ENCODE measurements around the gene HS6ST3.

Gene HS6ST3

DNA sequence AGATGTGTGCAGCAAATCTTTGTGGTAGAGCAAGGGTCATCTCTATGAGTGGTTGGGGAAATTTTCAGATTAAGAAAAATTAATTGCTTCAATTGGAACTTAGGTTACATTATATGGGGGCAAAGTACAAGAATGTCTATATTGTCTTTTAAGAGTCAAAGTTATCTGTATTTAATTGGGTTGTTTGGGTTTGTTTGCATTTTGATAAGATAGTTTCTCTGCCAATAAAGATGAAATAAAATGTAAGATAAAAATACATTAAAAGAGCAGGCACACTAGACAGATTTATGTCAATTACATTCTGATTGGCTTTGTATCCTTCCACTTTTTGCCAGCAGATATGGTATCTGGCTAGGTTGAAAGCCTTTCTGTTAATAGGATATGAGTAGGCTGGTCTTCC is 587.1 kb downstream of the HS6ST3 start:
- Histone ChIP-seq H3K27me3 (ENCODE audit: control insufficient read depth in 1 of 2, insufficient read depth in 2 of 2, low read length in 2 of 2) (no peaks in the 10 kb centered on the region), H3K27ac (ENCODE audit: low read length) (no peak overlapping the region), H3K36me3 (ENCODE audit: control insufficient read depth in 2 of 2, insufficient read depth in 2 of 2, low read length in 2 of 2) (no peaks in the 10 kb centered on the region), H3K9me3 (ENCODE audit: control insufficient read depth in 2 of 2, low read length in 2 of 2) (no peaks in the 10 kb centered on the region), H3K4me3 (ENCODE audit: low read length in 2 of 2) (no peak overlapping the region), H3K4me1 (ENCODE audit: control insufficient read depth, insufficient read depth, low read length) (no peaks in the 10 kb centered on the region), H3K9ac (ENCODE audit: low read length in 2 of 2) (no peak overlapping the region)

DNA sequence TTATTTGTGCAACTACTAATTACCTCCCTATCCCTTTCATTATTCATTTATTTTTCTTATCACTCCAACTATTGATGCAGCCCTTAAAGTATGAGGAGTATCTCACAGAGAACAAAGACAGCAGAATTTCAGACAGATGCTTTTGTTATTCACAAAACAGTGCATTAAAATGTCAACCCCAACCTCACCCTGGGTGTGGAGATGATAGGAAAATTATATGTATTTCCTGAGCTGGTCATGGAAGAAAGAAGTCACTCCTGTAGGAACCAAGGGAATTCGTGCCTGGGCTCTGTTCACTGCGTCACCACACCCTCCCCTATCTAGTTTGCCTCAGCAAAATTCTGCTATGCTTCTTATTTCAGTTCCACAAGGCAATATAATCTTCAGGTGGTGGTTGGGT is 588.9 kb downstream of the HS6ST3 start:
- no peaks in the 10 kb centered on the region for H3K4me1 ChIP-seq (ENCODE audit: control insufficient read depth, insufficient read depth, low read length)
- no peak overlapping the region for H3K4me3 ChIP-seq (ENCODE audit: low read length in 2 of 2)
- no peaks in the 10 kb centered on the region for H3K27me3 ChIP-seq (ENCODE audit: control insufficient read depth in 1 of 2, insufficient read depth in 2 of 2, low read length in 2 of 2)

DNA sequence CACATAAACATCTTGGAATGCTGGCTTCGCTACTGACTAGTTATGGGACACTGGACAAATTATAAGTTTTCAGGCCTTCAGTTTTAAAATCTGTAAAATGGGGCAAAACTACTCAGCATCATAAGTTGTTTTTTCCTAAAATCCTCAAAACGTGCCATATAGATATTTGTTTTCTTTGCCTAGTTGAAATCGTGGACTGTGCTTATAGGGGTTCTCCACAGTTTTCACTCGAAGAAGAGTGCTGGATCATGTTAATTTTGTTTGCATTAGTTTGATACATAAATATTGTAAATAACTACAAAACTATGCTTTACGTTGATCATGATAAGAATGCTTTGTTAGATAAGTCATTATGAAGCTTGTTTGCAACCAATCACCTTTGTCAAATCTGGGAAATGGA is 591.0 kb downstream of the HS6ST3 start:
- H3K9ac ChIP-seq (ENCODE audit: low read length in 2 of 2) = no peak overlapping the region
- no peaks in the 10 kb centered on the region for H3K4me1 ChIP-seq (ENCODE audit: control insufficient read depth, insufficient read depth, low read length)
- no peaks in the 10 kb centered on the region for H3K36me3 ChIP-seq (ENCODE audit: control insufficient read depth in 2 of 2, insufficient read depth in 2 of 2, low read length in 2 of 2)
- no peak overlapping the region for H3K4me3 ChIP-seq (ENCODE audit: low read length in 2 of 2)
- no peaks in the 10 kb centered on the region for H3K27me3 ChIP-seq (ENCODE audit: control insufficient read depth in 1 of 2, insufficient read depth in 2 of 2, low read length in 2 of 2)
- H3K27ac ChIP-seq (ENCODE audit: low read length) = no peak overlapping the region
- H3K9me3 ChIP-seq (ENCODE audit: control insufficient read depth in 2 of 2, low read length in 2 of 2) = no peaks in the 10 kb centered on the region

More for the DNA sequence above, 588.9 kb downstream of the HS6ST3 start:
- Histone ChIP-seq H3K27ac (ENCODE audit: low read length) (no peak overlapping the region), H3K36me3 (ENCODE audit: control insufficient read depth in 2 of 2, insufficient read depth in 2 of 2, low read length in 2 of 2) (no peaks in the 10 kb centered on the region), H3K9ac (ENCODE audit: low read length in 2 of 2) (no peak overlapping the region), H3K9me3 (ENCODE audit: control insufficient read depth in 2 of 2, low read length in 2 of 2) (no peaks in the 10 kb centered on the region)

DNA sequence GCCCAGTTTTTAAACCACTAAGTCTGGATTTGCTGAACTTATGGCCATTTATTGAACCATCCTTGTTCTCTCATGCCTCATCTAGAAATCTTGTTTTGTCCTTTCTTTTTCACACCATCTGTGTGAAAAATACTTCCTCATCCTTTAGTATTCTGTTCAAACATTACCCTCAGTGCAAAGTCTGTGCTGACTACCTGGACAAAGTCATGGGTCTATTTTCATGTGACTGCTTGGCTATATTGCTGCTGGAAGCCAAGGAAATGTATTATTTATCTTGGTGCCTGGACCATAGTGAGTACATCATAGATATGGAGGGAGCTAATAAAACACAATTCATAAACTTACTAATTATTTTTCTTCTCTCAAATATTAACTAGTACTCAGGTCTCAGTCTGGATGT is 591.9 kb downstream of the HS6ST3 start:
- Histone ChIP-seq H3K9me3 (ENCODE audit: control insufficient read depth in 2 of 2, low read length in 2 of 2) (no peaks in the 10 kb centered on the region), H3K4me1 (ENCODE audit: control insufficient read depth, insufficient read depth, low read length) (no peaks in the 10 kb centered on the region), H3K27me3 (ENCODE audit: control insufficient read depth in 1 of 2, insufficient read depth in 2 of 2, low read length in 2 of 2) (no peaks in the 10 kb centered on the region), H3K4me3 (ENCODE audit: low read length in 2 of 2) (no peak overlapping the region), H3K9ac (ENCODE audit: low read length in 2 of 2) (no peak overlapping the region), H3K27ac (ENCODE audit: low read length) (no peak overlapping the region), H3K36me3 (ENCODE audit: control insufficient read depth in 2 of 2, insufficient read depth in 2 of 2, low read length in 2 of 2) (no peaks in the 10 kb centered on the region)

DNA sequence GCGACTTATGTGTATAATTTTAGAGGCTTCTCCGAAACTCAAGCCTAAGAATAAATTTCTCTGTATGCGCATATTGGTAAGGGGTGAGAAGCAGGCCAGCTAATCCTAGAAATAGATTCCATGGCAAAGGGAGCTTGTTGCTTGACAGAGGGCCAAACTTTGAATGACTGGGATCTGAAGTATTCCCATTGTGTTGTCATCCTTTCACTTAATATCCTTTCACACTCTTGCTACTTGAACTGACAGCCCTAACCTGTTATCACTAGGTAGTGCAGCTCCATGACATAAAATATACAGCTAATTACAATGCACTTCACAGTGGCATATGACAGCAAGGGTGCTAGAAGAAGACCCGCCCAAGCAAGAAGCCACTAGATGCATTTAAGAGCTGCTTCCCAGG is 594.6 kb downstream of the HS6ST3 start:
- Histone ChIP-seq H3K36me3 (ENCODE audit: control insufficient read depth in 2 of 2, insufficient read depth in 2 of 2, low read length in 2 of 2) (no peaks in the 10 kb centered on the region), H3K4me3 (ENCODE audit: low read length in 2 of 2) (no peak overlapping the region), H3K9me3 (ENCODE audit: control insufficient read depth in 2 of 2, low read length in 2 of 2) (no peaks in the 10 kb centered on the region), H3K4me1 (ENCODE audit: control insufficient read depth, insufficient read depth, low read length) (no peaks in the 10 kb centered on the region), H3K27me3 (ENCODE audit: control insufficient read depth in 1 of 2, insufficient read depth in 2 of 2, low read length in 2 of 2) (no peaks in the 10 kb centered on the region), H3K9ac (ENCODE audit: low read length in 2 of 2) (no peak overlapping the region), H3K27ac (ENCODE audit: low read length) (no peak overlapping the region)

DNA sequence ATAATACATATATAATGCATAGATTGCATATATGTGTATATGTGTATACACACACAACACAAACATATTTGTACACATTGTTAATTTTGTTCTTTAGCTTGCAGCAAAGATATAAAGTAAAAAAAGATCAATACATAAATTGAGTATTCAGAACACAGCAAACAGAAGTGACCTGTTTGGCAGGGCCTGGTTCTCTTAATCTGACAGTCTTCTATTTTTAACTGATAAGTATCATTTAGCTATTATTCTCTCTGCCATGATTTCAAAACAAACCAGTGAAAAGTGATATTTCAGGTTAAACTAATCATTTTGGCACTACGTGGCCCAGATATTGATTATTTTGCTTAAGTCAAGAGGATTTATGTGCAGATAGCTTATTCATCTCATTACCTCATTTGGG is 595.0 kb downstream of the HS6ST3 start:
- no peak overlapping the region for H3K4me3 ChIP-seq (ENCODE audit: low read length in 2 of 2)
- no peaks in the 10 kb centered on the region for H3K27me3 ChIP-seq (ENCODE audit: control insufficient read depth in 1 of 2, insufficient read depth in 2 of 2, low read length in 2 of 2)
- H3K27ac ChIP-seq (ENCODE audit: low read length) = no peak overlapping the region
- no peaks in the 10 kb centered on the region for H3K36me3 ChIP-seq (ENCODE audit: control insufficient read depth in 2 of 2, insufficient read depth in 2 of 2, low read length in 2 of 2)
- H3K9ac ChIP-seq (ENCODE audit: low read length in 2 of 2) = no peak overlapping the region
- no peaks in the 10 kb centered on the region for H3K9me3 ChIP-seq (ENCODE audit: control insufficient read depth in 2 of 2, low read length in 2 of 2)
- no peaks in the 10 kb centered on the region for H3K4me1 ChIP-seq (ENCODE audit: control insufficient read depth, insufficient read depth, low read length)

DNA sequence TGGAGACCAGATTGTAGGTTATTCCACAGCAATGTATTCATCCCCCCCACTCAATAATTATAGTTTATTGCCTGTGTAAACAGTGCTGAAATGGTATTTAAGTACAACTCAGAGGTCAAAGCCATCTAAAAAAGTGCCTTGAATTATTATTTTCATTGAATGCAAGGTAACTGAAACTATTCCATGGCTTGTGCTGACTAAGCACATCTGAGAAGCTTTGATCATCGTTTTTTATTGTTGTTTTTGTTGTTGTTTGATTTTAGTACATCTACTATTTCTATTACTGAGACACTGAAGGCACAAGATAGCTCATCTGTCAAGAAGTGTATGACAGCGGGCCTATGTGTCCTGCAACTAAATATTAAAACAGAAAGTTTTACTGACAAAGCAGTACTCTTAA is 596.4 kb downstream of the HS6ST3 start:
- H3K27me3 ChIP-seq (ENCODE audit: control insufficient read depth in 1 of 2, insufficient read depth in 2 of 2, low read length in 2 of 2) = no peaks in the 10 kb centered on the region
- no peaks in the 10 kb centered on the region for H3K4me1 ChIP-seq (ENCODE audit: control insufficient read depth, insufficient read depth, low read length)
- no peak overlapping the region for H3K9ac ChIP-seq (ENCODE audit: low read length in 2 of 2)
- H3K9me3 ChIP-seq (ENCODE audit: control insufficient read depth in 2 of 2, low read length in 2 of 2) = no peaks in the 10 kb centered on the region
- no peak overlapping the region for H3K27ac ChIP-seq (ENCODE audit: low read length)
- no peaks in the 10 kb centered on the region for H3K36me3 ChIP-seq (ENCODE audit: control insufficient read depth in 2 of 2, insufficient read depth in 2 of 2, low read length in 2 of 2)
- no peak overlapping the region for H3K4me3 ChIP-seq (ENCODE audit: low read length in 2 of 2)

DNA sequence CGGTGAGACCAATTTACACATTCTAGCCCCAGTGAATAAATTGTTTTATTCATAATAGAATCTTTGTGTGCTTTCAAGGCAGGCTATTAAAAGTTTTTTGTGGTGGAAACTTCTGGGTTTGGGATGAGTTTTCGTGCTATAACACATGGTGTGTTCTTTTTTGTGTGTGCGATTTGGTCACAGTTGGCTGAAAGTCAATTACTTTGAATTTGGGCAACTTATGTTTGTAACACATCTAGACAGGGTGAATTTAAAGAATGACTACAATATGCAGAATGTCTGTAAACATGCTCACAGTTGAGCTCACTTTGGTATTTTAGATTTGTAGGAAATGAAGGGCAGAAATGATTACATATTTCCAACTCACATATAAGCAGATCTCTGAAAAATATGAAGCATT is 597.3 kb downstream of the HS6ST3 start:
- Histone ChIP-seq H3K27ac (ENCODE audit: low read length) (no peak overlapping the region), H3K36me3 (ENCODE audit: control insufficient read depth in 2 of 2, insufficient read depth in 2 of 2, low read length in 2 of 2) (no peaks in the 10 kb centered on the region), H3K9me3 (ENCODE audit: control insufficient read depth in 2 of 2, low read length in 2 of 2) (no peaks in the 10 kb centered on the region), H3K4me3 (ENCODE audit: low read length in 2 of 2) (no peak overlapping the region), H3K27me3 (ENCODE audit: control insufficient read depth in 1 of 2, insufficient read depth in 2 of 2, low read length in 2 of 2) (no peaks in the 10 kb centered on the region), H3K4me1 (ENCODE audit: control insufficient read depth, insufficient read depth, low read length) (no peaks in the 10 kb centered on the region), H3K9ac (ENCODE audit: low read length in 2 of 2) (no peak overlapping the region)

DNA sequence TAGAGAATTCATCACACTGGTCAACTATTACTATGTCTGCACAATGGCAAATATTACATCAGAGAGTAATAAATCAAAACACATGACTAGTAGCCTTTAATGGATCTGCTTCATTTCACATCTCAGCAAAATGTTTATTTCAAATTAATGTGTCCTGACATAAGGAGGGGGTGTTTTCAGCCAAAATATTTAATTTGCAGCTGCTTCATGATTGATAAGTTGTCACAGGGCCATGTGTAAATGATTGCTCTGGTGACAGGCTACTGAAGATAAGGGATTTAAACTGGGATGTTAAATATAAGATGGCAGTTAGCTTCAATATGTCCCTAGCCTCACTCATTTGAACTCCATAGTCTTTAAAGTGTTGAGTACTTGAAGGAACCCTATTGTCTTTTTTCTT is 601.1 kb downstream of the HS6ST3 start:
- Histone ChIP-seq H3K27ac (ENCODE audit: low read length) (no peak overlapping the region), H3K4me3 (ENCODE audit: low read length in 2 of 2) (no peak overlapping the region), H3K4me1 (ENCODE audit: control insufficient read depth, insufficient read depth, low read length) (no peaks in the 10 kb centered on the region), H3K27me3 (ENCODE audit: control insufficient read depth in 1 of 2, insufficient read depth in 2 of 2, low read length in 2 of 2) (no peaks in the 10 kb centered on the region), H3K9ac (ENCODE audit: low read length in 2 of 2) (no peak overlapping the region), H3K9me3 (ENCODE audit: control insufficient read depth in 2 of 2, low read length in 2 of 2) (no peaks in the 10 kb centered on the region), H3K36me3 (ENCODE audit: control insufficient read depth in 2 of 2, insufficient read depth in 2 of 2, low read length in 2 of 2) (no peaks in the 10 kb centered on the region)

DNA sequence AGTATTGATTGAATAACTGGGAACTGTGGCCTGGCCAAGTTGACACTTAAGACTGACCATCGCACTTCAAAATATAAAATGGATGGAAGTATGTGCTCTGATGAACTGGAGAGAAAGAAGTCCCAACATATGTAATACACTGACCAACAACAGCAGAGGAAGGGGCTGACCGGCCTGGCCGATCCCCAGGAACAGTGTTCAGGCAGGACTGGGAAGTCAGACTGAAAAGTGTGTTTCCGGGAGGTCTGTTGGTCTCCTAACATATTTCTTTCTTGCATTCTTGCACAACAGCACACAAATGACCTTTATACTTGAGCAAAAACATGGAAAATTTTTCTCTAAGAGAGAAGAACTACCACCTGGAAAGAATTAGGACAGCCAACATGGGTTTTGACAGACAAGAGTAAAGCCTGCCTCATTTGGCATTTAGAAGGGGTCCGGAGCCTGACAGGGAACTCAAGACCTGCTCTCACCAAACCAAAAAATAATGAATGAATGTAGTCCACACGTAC is 606.5 kb downstream of the HS6ST3 start:
- H3K27ac ChIP-seq (ENCODE audit: low read length) = no peak overlapping the region
- no peak overlapping the region for H3K9ac ChIP-seq (ENCODE audit: low read length in 2 of 2)
- no peaks in the 10 kb centered on the region for H3K4me1 ChIP-seq (ENCODE audit: control insufficient read depth, insufficient read depth, low read length)
- H3K4me3 ChIP-seq (ENCODE audit: low read length in 2 of 2) = no peak overlapping the region
- H3K36me3 ChIP-seq (ENCODE audit: control insufficient read depth in 2 of 2, insufficient read depth in 2 of 2, low read length in 2 of 2) = no peaks in the 10 kb centered on the region
- H3K9me3 ChIP-seq (ENCODE audit: control insufficient read depth in 2 of 2, low read length in 2 of 2) = no peaks in the 10 kb centered on the region
- no peaks in the 10 kb centered on the region for H3K27me3 ChIP-seq (ENCODE audit: control insufficient read depth in 1 of 2, insufficient read depth in 2 of 2, low read length in 2 of 2)

DNA sequence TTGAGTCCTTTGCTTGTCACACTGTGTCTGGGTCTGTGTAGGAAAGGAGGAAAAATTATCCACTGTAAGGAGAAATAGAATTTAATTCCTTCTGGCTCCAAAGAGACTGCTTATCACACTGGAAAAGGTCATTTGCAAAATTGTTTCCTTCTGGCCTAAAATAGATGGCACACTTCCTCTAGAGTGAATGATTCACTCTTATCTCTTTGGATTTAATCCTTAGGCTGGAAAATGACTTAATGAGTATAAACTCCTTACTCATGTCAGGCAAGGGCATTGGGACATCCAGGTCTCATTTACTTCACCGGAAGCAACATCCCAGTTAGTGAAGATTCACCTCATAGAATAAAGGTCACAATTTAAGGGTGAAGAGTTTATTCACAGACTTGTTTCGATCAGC is 610.8 kb downstream of the HS6ST3 start:
- no peaks in the 10 kb centered on the region for H3K4me1 ChIP-seq (ENCODE audit: control insufficient read depth, insufficient read depth, low read length)
- no peaks in the 10 kb centered on the region for H3K36me3 ChIP-seq (ENCODE audit: control insufficient read depth in 2 of 2, insufficient read depth in 2 of 2, low read length in 2 of 2)
- H3K27ac ChIP-seq (ENCODE audit: low read length) = no peak overlapping the region
- H3K9me3 ChIP-seq (ENCODE audit: control insufficient read depth in 2 of 2, low read length in 2 of 2) = no peaks in the 10 kb centered on the region
- no peak overlapping the region for H3K4me3 ChIP-seq (ENCODE audit: low read length in 2 of 2)
- H3K27me3 ChIP-seq (ENCODE audit: control insufficient read depth in 1 of 2, insufficient read depth in 2 of 2, low read length in 2 of 2) = no peaks in the 10 kb centered on the region
- no peak overlapping the region for H3K9ac ChIP-seq (ENCODE audit: low read length in 2 of 2)

Measured in stomach smooth muscle (tissue), 2 donors.